Measurements from ENCODE around the gene R3HDML.
A peak's percentile ranks its signal among the peaks of the same experiment; 100 is the strongest.
"Not testable (repeated sequence)": the region's sequence is repeated elsewhere in the genome, so short reads cannot be mapped to it uniquely, and the experiment has no call there.

Gene R3HDML

GRCh38 chr20:44306927-44307326, 29.9 kb upstream of the R3HDML start:
- H3K9ac ChIP-seq (ENCODE audit: low read depth, low read length): no peak overlapping the region
- H3K36me3 ChIP-seq (ENCODE audit: insufficient read depth, low read depth, low read length): no peaks in the 10 kb centered on the region
- no peaks in the 10 kb centered on the region for H3K4me1 ChIP-seq (ENCODE audit: insufficient read depth, low read length)
- H3K4me3 ChIP-seq (ENCODE audit: low read length): no peak overlapping the region
- no peak overlapping the region for H3K27ac ChIP-seq (ENCODE audit: low read length)
- H3K9me3 ChIP-seq (ENCODE audit: insufficient read depth, low read depth, low read length): no peaks in the 10 kb centered on the region
- H3K27me3 ChIP-seq (ENCODE audit: insufficient read depth, low read length): peaks cover 18% of the 10 kb centered on the region

GRCh38 chr20:44309763-44310663, 26.8 kb upstream of the R3HDML start:
- no peak overlapping the region for H3K27ac ChIP-seq (ENCODE audit: low read length)

GRCh38 chr20:44310664-44311639, 25.9 kb upstream of the R3HDML start, which contains the start of gene FITM2:
Gene FITM2, minus strand, starts transcription at chr20:44311202. Its CDS starts 54 bp downstream, at chr20:44311148.
- H3K27me3 ChIP-seq (ENCODE audit: insufficient read depth, low read length): peaks cover 24% of the 10 kb centered on the region
- no peaks in the 10 kb centered on the region for H3K4me1 ChIP-seq (ENCODE audit: insufficient read depth, low read length)
- H3K36me3 ChIP-seq (ENCODE audit: insufficient read depth, low read depth, low read length): no peaks in the 10 kb centered on the region
- H3K27ac ChIP-seq (ENCODE audit: low read length): no peak within 1 kb of the TSS
- H3K9me3 ChIP-seq (ENCODE audit: insufficient read depth, low read depth, low read length): no peaks in the 10 kb centered on the region
- peak within 1 kb of the TSS; percentile 94 for H3K4me3 ChIP-seq (ENCODE audit: low read length)
- H3K9ac ChIP-seq (ENCODE audit: low read depth, low read length): peak within 1 kb of the TSS; percentile 79; the same call in 1 of the 2 replicates

More at GRCh38 chr20:44309763-44310663, 26.8 kb upstream of the R3HDML start:
- Histone ChIP-seq H3K4me1 (ENCODE audit: insufficient read depth, low read length) (no peaks in the 10 kb centered on the region), H3K4me3 (ENCODE audit: low read length) (peak overlapping the region; percentile 94), H3K36me3 (ENCODE audit: insufficient read depth, low read depth, low read length) (no peaks in the 10 kb centered on the region), H3K27me3 (ENCODE audit: insufficient read depth, low read length) (peaks cover 24% of the 10 kb centered on the region), H3K9ac (ENCODE audit: low read depth, low read length) (peak overlapping the region; percentile 79; the same call in 1 of the 2 replicates), H3K9me3 (ENCODE audit: insufficient read depth, low read depth, low read length) (no peaks in the 10 kb centered on the region)

GRCh38 chr20:44314870-44315269, 22.0 kb upstream of the R3HDML start:
- H3K27ac ChIP-seq (ENCODE audit: low read length): no peak overlapping the region
- peaks cover 24% of the 10 kb centered on the region for H3K27me3 ChIP-seq (ENCODE audit: insufficient read depth, low read length)
- no peaks in the 10 kb centered on the region for H3K4me1 ChIP-seq (ENCODE audit: insufficient read depth, low read length)

GRCh38 chr20:44319839-44320422, 16.9 kb upstream of the R3HDML start:
- no peaks in the 10 kb centered on the region for H3K27me3 ChIP-seq (ENCODE audit: insufficient read depth, low read length)
- H3K27ac ChIP-seq (ENCODE audit: low read length): no peak overlapping the region
- H3K4me3 ChIP-seq (ENCODE audit: low read length): no peak overlapping the region
- no peaks in the 10 kb centered on the region for H3K36me3 ChIP-seq (ENCODE audit: insufficient read depth, low read depth, low read length)
- no peaks in the 10 kb centered on the region for H3K4me1 ChIP-seq (ENCODE audit: insufficient read depth, low read length)
- no peak overlapping the region for H3K9ac ChIP-seq (ENCODE audit: low read depth, low read length)
- H3K9me3 ChIP-seq (ENCODE audit: insufficient read depth, low read depth, low read length): no peaks in the 10 kb centered on the region

More at GRCh38 chr20:44314870-44315269, 22.0 kb upstream of the R3HDML start:
- no peaks in the 10 kb centered on the region for H3K36me3 ChIP-seq (ENCODE audit: insufficient read depth, low read depth, low read length)
- no peaks in the 10 kb centered on the region for H3K9me3 ChIP-seq (ENCODE audit: insufficient read depth, low read depth, low read length)
- no peak overlapping the region for H3K9ac ChIP-seq (ENCODE audit: low read depth, low read length)
- no peak overlapping the region for H3K4me3 ChIP-seq (ENCODE audit: low read length)

GRCh38 chr20:44324343-44324742, 12.5 kb upstream of the R3HDML start:
- H3K4me1 ChIP-seq (ENCODE audit: insufficient read depth, low read length): no peaks in the 10 kb centered on the region
- no peaks in the 10 kb centered on the region for H3K36me3 ChIP-seq (ENCODE audit: insufficient read depth, low read depth, low read length)
- H3K27me3 ChIP-seq (ENCODE audit: insufficient read depth, low read length): no peaks in the 10 kb centered on the region
- no peak overlapping the region for H3K9ac ChIP-seq (ENCODE audit: low read depth, low read length)
- H3K9me3 ChIP-seq (ENCODE audit: insufficient read depth, low read depth, low read length): no peaks in the 10 kb centered on the region
- H3K27ac ChIP-seq (ENCODE audit: low read length): no peak overlapping the region
- H3K4me3 ChIP-seq (ENCODE audit: low read length): no peak overlapping the region; the same call in 1 of the 2 replicates

GRCh38 chr20:44326391-44327159, 10.3 kb upstream of the R3HDML start:
- H3K4me3 ChIP-seq (ENCODE audit: low read length): peak overlapping the region; percentile 49; the same call in 1 of the 2 replicates
- H3K36me3 ChIP-seq (ENCODE audit: insufficient read depth, low read depth, low read length): no peaks in the 10 kb centered on the region
- H3K9me3 ChIP-seq (ENCODE audit: insufficient read depth, low read depth, low read length): no peaks in the 10 kb centered on the region
- peak overlapping the region; percentile 48; the same call in 1 of the 2 replicates for H3K9ac ChIP-seq (ENCODE audit: low read depth, low read length)
- no peak overlapping the region for H3K27ac ChIP-seq (ENCODE audit: low read length)
- no peaks in the 10 kb centered on the region for H3K27me3 ChIP-seq (ENCODE audit: insufficient read depth, low read length)
- H3K4me1 ChIP-seq (ENCODE audit: insufficient read depth, low read length): no peaks in the 10 kb centered on the region

GRCh38 chr20:44327748-44328147, 9.1 kb upstream of the R3HDML start:
- not testable (repeated sequence) for H3K9me3 ChIP-seq (ENCODE audit: insufficient read depth, low read depth, low read length); H3K36me3 ChIP-seq (ENCODE audit: insufficient read depth, low read depth, low read length); H3K4me3 ChIP-seq (ENCODE audit: low read length); H3K27me3 ChIP-seq (ENCODE audit: insufficient read depth, low read length); H3K4me1 ChIP-seq (ENCODE audit: insufficient read depth, low read length); H3K27ac ChIP-seq (ENCODE audit: low read length); H3K9ac ChIP-seq (ENCODE audit: low read depth, low read length)

- no peaks in the 10 kb centered on the region for H3K4me1 ChIP-seq (ENCODE audit: insufficient read depth, low read length)
- H3K9me3 ChIP-seq (ENCODE audit: insufficient read depth, low read depth, low read length): no peaks in the 10 kb centered on the region
- H3K36me3 ChIP-seq (ENCODE audit: insufficient read depth, low read depth, low read length): no peaks in the 10 kb centered on the region
- no peak overlapping the region for H3K27ac ChIP-seq (ENCODE audit: low read length)
- no peak overlapping the region for H3K4me3 ChIP-seq (ENCODE audit: low read length)
- no peak overlapping the region for H3K9ac ChIP-seq (ENCODE audit: low read depth, low read length)
- no peaks in the 10 kb centered on the region for H3K27me3 ChIP-seq (ENCODE audit: insufficient read depth, low read length)
Measured at GRCh38 chr20:44328428-44328827, 8.4 kb upstream of the R3HDML start.

GRCh38 chr20:44331201-44331600, 5.6 kb upstream of the R3HDML start:
- no peaks in the 10 kb centered on the region for H3K36me3 ChIP-seq (ENCODE audit: insufficient read depth, low read depth, low read length)
- no peaks in the 10 kb centered on the region for H3K9me3 ChIP-seq (ENCODE audit: insufficient read depth, low read depth, low read length)
- no peak overlapping the region for H3K4me3 ChIP-seq (ENCODE audit: low read length)
- no peak overlapping the region for H3K9ac ChIP-seq (ENCODE audit: low read depth, low read length)
- peaks cover 4% of the 10 kb centered on the region for H3K4me1 ChIP-seq (ENCODE audit: insufficient read depth, low read length)
- 0 out of 2 replicates have a peak, but pooled peaks cover under 1% of the 10 kb centered on the region for H3K27me3 ChIP-seq (ENCODE audit: insufficient read depth, low read length)
- no peak overlapping the region for H3K27ac ChIP-seq (ENCODE audit: low read length)
